ENCODE results near the gene ADD2.

ADD2 gene

DNA sequence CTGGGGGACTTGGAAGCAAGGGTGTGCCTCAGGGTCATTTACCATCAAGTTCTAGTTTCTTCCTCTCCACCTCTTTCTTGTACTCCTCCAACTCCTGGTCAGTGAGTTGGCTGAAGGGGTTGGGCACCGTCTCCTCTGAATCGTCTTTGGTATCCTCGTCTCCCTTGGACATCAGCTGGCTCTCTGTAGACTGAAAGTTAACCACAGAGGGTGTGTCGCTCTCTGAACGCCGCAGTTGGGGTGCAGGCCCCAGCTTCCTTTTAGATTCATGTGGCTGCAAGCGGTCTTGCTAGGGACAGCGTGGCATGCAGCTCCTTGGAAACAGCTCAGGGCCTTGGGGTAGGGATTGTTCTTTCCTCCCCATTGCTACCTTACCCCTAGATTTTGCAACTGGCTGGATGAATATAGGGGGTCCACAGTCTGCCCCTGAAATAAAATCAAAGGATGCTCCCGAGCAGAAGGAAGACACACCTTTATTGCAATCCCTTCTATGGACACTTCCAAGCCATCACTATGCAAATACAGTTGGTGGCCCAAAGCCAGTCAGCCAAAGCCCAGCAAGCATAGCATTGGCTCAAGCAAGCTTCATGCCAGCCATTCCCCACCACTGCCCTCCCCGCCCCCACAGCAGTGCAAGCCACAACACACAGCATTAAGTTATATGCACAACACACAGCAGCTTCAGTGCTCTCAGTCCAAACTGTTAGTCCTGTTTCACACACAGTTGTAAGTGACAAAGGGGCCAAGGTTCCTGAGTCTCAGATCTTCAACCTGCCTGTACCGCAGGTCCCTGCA lies 93.2 kb downstream of the ADD2 start:
- Histone ChIP-seq H3K4me1 (ENCODE audit: control insufficient read depth, insufficient read depth, low read length) (no peaks in the 10 kb centered on the region), H3K27me3 (ENCODE audit: control insufficient read depth, insufficient read depth, low read length) (no peaks in the 10 kb centered on the region), H3K4me3 (ENCODE audit: low read length) (no peak overlapping the region), H3K36me3 (ENCODE audit: control insufficient read depth, insufficient read depth, low read length) (peaks cover 31% of the 10 kb centered on the region), H3K9me3 (ENCODE audit: control insufficient read depth, insufficient read depth, low read length) (no peaks in the 10 kb centered on the region), H3K27ac (ENCODE audit: low read length) (no peak overlapping the region)
- DNase-seq (ENCODE audit: low read depth, low spot score) = no peak
- WGBS (ENCODE audit: insufficient coverage, insufficient read length) = no CpG with 5 or more reads among the region's 11 CpGs

DNA sequence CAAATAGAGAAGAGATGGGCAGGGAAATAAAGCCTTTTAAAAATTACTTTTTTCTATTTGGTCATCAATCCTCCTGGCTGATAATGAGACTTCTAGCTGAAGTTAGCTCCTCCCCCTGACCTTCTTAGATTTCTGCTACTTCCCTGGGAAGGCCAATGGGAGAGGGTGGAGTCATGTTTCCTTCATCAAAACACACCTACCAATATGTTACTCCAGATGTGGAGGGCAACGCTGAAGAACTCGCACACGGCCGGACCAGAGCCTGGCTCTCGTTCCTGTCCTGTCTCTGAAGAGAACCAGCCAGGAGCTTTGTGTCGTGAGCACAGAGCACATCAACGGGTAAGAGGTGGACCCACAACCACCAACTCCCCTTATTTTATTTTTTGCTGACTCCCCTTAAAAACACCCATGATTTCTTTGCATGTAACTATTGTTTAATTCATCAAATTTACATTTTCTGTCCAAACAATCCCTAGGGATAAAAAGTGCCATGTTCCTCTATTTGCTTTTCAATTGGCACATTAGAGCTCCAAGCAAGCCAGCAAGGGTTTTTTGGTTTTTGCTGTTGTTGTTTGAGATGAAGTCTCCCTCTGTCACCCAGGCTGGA lies 94.9 kb downstream of the ADD2 start:
- Histone ChIP-seq H3K9me3 (ENCODE audit: control insufficient read depth, insufficient read depth, low read length) (no peaks in the 10 kb centered on the region), H3K4me1 (ENCODE audit: control insufficient read depth, insufficient read depth, low read length) (no peaks in the 10 kb centered on the region), H3K27ac (ENCODE audit: low read length) (no peak overlapping the region), H3K4me3 (ENCODE audit: low read length) (no peak overlapping the region), H3K27me3 (ENCODE audit: control insufficient read depth, insufficient read depth, low read length) (no peaks in the 10 kb centered on the region), H3K36me3 (ENCODE audit: control insufficient read depth, insufficient read depth, low read length) (peaks cover 31% of the 10 kb centered on the region)
- DNase-seq (ENCODE audit: low read depth, low spot score) = no peak
- WGBS (ENCODE audit: insufficient coverage, insufficient read length) = no CpG with 5 or more reads among the region's 7 CpGs

DNA sequence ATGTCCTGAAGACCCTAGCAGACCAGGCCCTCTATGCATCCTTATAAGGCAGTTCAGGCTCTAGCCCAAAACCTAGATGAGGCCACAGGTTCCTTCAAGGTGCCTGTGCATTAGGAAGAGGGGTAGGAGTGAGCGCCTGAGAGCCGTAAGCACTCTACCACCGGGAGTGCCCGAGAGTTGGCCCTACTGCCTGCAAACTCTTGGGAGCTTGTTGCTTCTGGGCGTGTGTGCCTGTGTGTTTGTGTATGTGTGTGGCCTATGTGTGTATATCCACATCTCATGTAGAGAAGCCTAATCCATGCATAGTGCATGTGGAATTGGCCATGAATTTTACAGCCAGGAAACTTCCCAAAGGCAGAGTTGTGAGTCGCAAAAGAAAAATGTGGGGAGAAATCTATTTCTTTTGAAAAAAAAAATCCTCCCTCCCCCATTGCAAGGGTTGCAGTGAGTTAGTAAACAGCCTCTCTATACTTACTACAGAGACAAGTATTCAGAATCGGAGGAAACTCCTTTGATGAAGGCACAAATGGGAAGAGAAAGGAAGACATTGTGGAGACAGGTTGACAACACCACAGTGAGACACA lies 96.8 kb downstream of the ADD2 start:
- no peak overlapping the region for H3K27ac ChIP-seq (ENCODE audit: low read length)
- no peak for DNase-seq (ENCODE audit: low read depth, low spot score)
- peaks cover 21% of the 10 kb centered on the region for H3K36me3 ChIP-seq (ENCODE audit: control insufficient read depth, insufficient read depth, low read length)
- no peak overlapping the region for H3K4me3 ChIP-seq (ENCODE audit: low read length)
- H3K27me3 ChIP-seq (ENCODE audit: control insufficient read depth, insufficient read depth, low read length) = no peaks in the 10 kb centered on the region
- H3K9me3 ChIP-seq (ENCODE audit: control insufficient read depth, insufficient read depth, low read length) = no peaks in the 10 kb centered on the region
- no CpG with 5 or more reads among the region's 7 CpGs for WGBS (ENCODE audit: insufficient coverage, insufficient read length)
- no peaks in the 10 kb centered on the region for H3K4me1 ChIP-seq (ENCODE audit: control insufficient read depth, insufficient read depth, low read length)

DNA sequence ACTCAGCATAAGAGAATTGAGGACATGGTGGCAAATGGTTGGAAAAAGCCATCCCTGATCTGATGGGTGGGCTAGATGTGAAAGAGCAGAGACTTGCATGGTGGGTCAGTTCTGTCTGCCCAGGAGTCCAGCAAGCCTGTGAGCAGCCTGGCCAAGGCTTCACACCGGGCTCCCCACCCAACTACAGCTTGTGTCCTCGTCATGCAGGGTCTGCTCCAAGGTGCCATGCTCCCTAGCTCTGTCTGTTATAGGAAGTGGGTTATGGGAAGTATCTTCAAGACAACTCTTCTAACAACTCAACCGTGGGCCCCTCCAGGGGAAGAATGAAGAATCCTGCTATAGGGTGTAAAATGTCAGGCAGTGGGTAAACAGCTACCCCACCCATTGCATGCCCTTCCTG lies 97.4 kb downstream of the ADD2 start:
- DNase-seq (ENCODE audit: low read depth, low spot score) = no peak
- no peaks in the 10 kb centered on the region for H3K27me3 ChIP-seq (ENCODE audit: control insufficient read depth, insufficient read depth, low read length)
- WGBS (ENCODE audit: insufficient coverage, insufficient read length) = no CpG with 5 or more reads among the region's 3 CpGs
- no peak overlapping the region for H3K27ac ChIP-seq (ENCODE audit: low read length)
- H3K36me3 ChIP-seq (ENCODE audit: control insufficient read depth, insufficient read depth, low read length) = peaks cover 19% of the 10 kb centered on the region
- H3K4me1 ChIP-seq (ENCODE audit: control insufficient read depth, insufficient read depth, low read length) = no peaks in the 10 kb centered on the region
- H3K9me3 ChIP-seq (ENCODE audit: control insufficient read depth, insufficient read depth, low read length) = no peaks in the 10 kb centered on the region
- H3K4me3 ChIP-seq (ENCODE audit: low read length) = no peak overlapping the region

DNA sequence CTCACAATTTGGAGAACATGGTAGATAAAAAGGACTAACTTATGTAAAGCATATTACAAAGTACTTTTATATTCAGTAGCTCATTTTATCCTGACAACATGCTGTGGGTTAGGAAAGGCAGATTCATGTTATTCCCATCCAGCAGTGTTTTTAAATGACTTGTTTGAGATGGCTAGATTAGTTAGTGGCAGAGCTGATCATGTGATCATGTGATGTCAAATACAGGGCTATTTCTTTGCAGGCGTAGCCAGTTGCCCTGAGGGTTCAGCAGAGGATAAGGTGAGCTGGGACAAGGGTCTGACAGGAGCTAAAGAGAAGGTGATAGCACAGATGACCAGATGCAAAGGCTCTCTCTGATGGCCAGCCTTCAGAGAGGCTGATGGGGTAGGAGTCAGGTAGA lies 97.8 kb downstream of the ADD2 start:
- no peaks in the 10 kb centered on the region for H3K9me3 ChIP-seq (ENCODE audit: control insufficient read depth, insufficient read depth, low read length)
- WGBS (ENCODE audit: insufficient coverage, insufficient read length) = no CpG with 5 or more reads among the region's 1 CpG
- H3K27ac ChIP-seq (ENCODE audit: low read length) = no peak overlapping the region
- DNase-seq (ENCODE audit: low read depth, low spot score) = no peak
- no peaks in the 10 kb centered on the region for H3K4me1 ChIP-seq (ENCODE audit: control insufficient read depth, insufficient read depth, low read length)
- no peak overlapping the region for H3K4me3 ChIP-seq (ENCODE audit: low read length)
- H3K27me3 ChIP-seq (ENCODE audit: control insufficient read depth, insufficient read depth, low read length) = no peaks in the 10 kb centered on the region
- H3K36me3 ChIP-seq (ENCODE audit: control insufficient read depth, insufficient read depth, low read length) = peaks cover 21% of the 10 kb centered on the region

DNA sequence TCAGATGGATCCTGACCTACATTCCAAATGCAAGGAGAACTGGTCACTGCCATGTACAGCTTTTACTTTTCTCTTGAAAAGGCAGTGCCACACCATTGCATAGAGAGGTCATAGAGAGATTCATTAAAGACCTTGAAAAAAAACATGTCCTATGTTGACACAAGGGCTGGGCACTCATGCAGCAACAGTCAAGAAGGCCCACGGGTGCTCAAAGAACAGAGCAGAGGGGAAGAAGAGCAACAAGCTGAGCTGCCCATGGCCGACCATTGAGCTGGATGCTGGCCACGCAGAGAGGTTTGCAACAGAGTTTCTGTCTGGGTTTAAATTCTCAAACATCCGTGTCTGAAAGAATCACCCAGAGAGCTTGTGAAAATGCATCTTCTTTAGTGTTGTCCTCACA lies 99.1 kb downstream of the ADD2 start:
- Histone ChIP-seq H3K9me3 (ENCODE audit: control insufficient read depth, insufficient read depth, low read length) (no peaks in the 10 kb centered on the region), H3K4me3 (ENCODE audit: low read length) (no peak overlapping the region), H3K27ac (ENCODE audit: low read length) (no peak overlapping the region), H3K36me3 (ENCODE audit: control insufficient read depth, insufficient read depth, low read length) (peaks cover 25% of the 10 kb centered on the region), H3K4me1 (ENCODE audit: control insufficient read depth, insufficient read depth, low read length) (no peaks in the 10 kb centered on the region), H3K27me3 (ENCODE audit: control insufficient read depth, insufficient read depth, low read length) (no peaks in the 10 kb centered on the region)
- DNase-seq (ENCODE audit: low read depth, low spot score) = no peak
- no CpG with 5 or more reads among the region's 4 CpGs for WGBS (ENCODE audit: insufficient coverage, insufficient read length)

DNA sequence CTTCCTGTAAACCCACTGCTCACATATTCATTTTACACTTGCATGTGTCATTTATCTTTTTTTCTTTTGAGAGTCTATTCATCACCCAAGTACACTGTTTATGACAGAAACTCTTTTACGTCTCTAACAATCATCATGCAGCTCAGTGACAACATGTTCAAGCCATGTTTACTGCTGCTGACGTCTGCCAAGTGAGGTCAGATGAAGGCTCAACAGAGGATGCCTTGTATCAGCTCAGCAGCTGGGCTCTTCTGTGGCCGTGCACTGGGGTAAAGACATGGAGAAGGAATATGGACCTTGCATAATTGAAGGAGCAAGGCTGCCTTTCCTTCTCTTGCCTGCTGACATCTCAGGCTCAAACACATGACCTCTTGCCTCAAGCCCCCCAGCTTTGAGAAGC lies 99.6 kb downstream of the ADD2 start:
- Histone ChIP-seq H3K4me3 (ENCODE audit: low read length) (no peak overlapping the region), H3K9me3 (ENCODE audit: control insufficient read depth, insufficient read depth, low read length) (no peaks in the 10 kb centered on the region), H3K4me1 (ENCODE audit: control insufficient read depth, insufficient read depth, low read length) (no peaks in the 10 kb centered on the region), H3K27ac (ENCODE audit: low read length) (no peak overlapping the region), H3K27me3 (ENCODE audit: control insufficient read depth, insufficient read depth, low read length) (no peaks in the 10 kb centered on the region), H3K36me3 (ENCODE audit: control insufficient read depth, insufficient read depth, low read length) (peaks cover 23% of the 10 kb centered on the region)
- WGBS (ENCODE audit: insufficient coverage, insufficient read length) = no CpG with 5 or more reads among the region's 3 CpGs
- DNase-seq (ENCODE audit: low read depth, low spot score) = no peak

DNA sequence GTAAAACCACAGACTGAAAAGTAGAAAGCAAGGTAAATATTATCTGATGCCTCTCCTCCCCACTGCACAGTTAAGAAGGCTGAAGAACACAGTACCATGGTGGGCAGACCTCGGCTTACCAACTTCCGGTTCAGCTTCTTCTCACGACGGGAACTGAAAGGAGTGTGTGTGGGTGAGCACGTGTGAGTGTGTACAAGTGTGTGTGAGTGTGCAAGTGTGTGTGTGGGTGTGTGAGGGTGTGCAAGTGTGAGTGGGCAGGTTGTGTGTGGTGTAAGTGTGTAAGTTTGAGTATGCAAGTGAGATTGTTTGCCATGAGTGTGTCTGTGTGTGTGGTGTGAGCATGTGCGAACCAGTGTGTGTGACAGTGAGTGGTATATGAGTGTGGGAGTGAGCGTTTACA lies 103.5 kb downstream of the ADD2 start:
- no peak overlapping the region for H3K27ac ChIP-seq (ENCODE audit: low read length)
- H3K27me3 ChIP-seq (ENCODE audit: control insufficient read depth, insufficient read depth, low read length) = no peaks in the 10 kb centered on the region
- H3K9me3 ChIP-seq (ENCODE audit: control insufficient read depth, insufficient read depth, low read length) = no peaks in the 10 kb centered on the region
- H3K4me1 ChIP-seq (ENCODE audit: control insufficient read depth, insufficient read depth, low read length) = no peaks in the 10 kb centered on the region
- whole genome bisulfite sequencing (ENCODE audit: insufficient coverage, insufficient read length) = 100% methylated on average over 2 of the region's 7 CpGs
- DNase-seq (ENCODE audit: low read depth, low spot score) = no peak
- peaks cover 25% of the 10 kb centered on the region for H3K36me3 ChIP-seq (ENCODE audit: control insufficient read depth, insufficient read depth, low read length)
- H3K4me3 ChIP-seq (ENCODE audit: low read length) = no peak overlapping the region

DNA sequence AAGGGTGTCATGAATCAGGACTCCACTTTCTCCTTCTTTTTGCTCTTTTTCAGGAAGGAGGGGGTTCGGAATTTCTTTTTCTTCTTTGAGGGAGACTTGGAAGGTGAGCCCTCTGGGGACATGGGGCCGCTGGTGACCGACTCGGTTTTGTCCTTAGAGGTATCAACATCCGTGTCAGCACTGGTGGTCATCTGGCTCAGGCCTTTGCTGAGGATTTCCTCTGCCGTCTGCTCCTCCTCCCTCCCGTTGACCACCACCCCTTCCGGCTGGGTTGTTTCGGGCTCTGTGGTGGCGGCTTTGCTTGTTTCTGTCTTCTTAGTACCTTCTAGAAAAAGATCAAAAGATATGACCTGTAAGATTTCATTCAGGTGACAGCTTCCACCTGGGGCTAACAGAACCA lies 104.6 kb downstream of the ADD2 start:
- no CpG with 5 or more reads among the region's 10 CpGs for WGBS (ENCODE audit: insufficient coverage, insufficient read length)
- H3K27ac ChIP-seq (ENCODE audit: low read length) = no peak overlapping the region
- no peaks in the 10 kb centered on the region for H3K4me1 ChIP-seq (ENCODE audit: control insufficient read depth, insufficient read depth, low read length)
- no peaks in the 10 kb centered on the region for H3K27me3 ChIP-seq (ENCODE audit: control insufficient read depth, insufficient read depth, low read length)
- no peaks in the 10 kb centered on the region for H3K9me3 ChIP-seq (ENCODE audit: control insufficient read depth, insufficient read depth, low read length)
- no peak overlapping the region for H3K4me3 ChIP-seq (ENCODE audit: low read length)
- peaks cover 24% of the 10 kb centered on the region for H3K36me3 ChIP-seq (ENCODE audit: control insufficient read depth, insufficient read depth, low read length)
- DNase-seq (ENCODE audit: low read depth, low spot score) = no peak

DNA sequence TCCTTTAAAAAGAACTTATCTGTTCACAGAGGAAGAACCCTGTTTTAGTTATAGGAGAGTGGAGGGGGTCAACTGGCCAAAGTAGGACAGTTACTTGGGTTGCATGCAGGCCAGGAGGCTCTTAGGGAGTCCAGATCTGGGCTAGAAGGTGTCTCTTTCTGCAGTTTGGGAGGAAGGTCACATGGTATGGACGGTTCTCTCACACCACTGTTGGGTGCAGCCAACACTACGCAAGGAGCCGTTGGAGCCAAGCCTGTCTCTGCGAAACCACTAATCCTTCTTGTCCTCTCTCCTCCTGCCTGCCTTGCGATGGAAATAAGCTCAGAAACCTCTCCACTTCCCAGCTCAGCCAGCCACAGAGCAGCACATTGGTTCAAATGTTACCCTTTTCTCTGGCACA lies 108.4 kb downstream of the ADD2 start:
- no peak overlapping the region for H3K27ac ChIP-seq (ENCODE audit: low read length)
- no peaks in the 10 kb centered on the region for H3K9me3 ChIP-seq (ENCODE audit: control insufficient read depth, insufficient read depth, low read length)
- no peaks in the 10 kb centered on the region; the same call in 1 of the 2 replicates for H3K27me3 ChIP-seq (ENCODE audit: control insufficient read depth, insufficient read depth, low read length)
- peaks cover 12% of the 10 kb centered on the region for H3K36me3 ChIP-seq (ENCODE audit: control insufficient read depth, insufficient read depth, low read length)
- no peak for DNase-seq (ENCODE audit: low read depth, low spot score)
- H3K4me1 ChIP-seq (ENCODE audit: control insufficient read depth, insufficient read depth, low read length) = no peaks in the 10 kb centered on the region
- no peak overlapping the region for H3K4me3 ChIP-seq (ENCODE audit: low read length)
- WGBS (ENCODE audit: insufficient coverage, insufficient read length) = no CpG with 5 or more reads among the region's 5 CpGs
